ENCODE measurements around the gene ECHDC1. TPM values are rescaled to one million over a fixed set of nuclear protein-coding genes. Genes with fewer than 3 reads are reported as not detected.
"Not testable (repeated sequence)": the region's sequence is repeated elsewhere in the genome, so short reads cannot be mapped to it uniquely, and the experiment has no call there.

ECHDC1 gene
- total RNA-seq, 2 experiments from 2014 or later = 61.7 to 64.1 TPM

GRCh38 chr6:127349980-127350379, 6.6 kb upstream of the ECHDC1 start:
- no peaks in the 10 kb centered on the region for H3K27me3 Mint-ChIP-seq
- no peak for DNase-seq
- H3K9me3 Mint-ChIP-seq = peaks cover 29% of the 10 kb centered on the region
- H3K27ac Mint-ChIP-seq = no peak overlapping the region
- peaks cover 3% of the 10 kb centered on the region for H3K4me1 Mint-ChIP-seq
- no peak overlapping the region for H3K4me3 Mint-ChIP-seq
- peaks cover 44% of the 10 kb centered on the region for H3K36me3 Mint-ChIP-seq

GRCh38 chr6:127348028-127348661, 4.7 kb upstream of the ECHDC1 start:
- DNase-seq = no peak
- no peak overlapping the region for H3K4me3 Mint-ChIP-seq
- H3K27ac Mint-ChIP-seq = no peak overlapping the region

GRCh38 chr6:127347178-127347577, 3.8 kb upstream of the ECHDC1 start:
- no peak overlapping the region for H3K27ac Mint-ChIP-seq
- H3K36me3 Mint-ChIP-seq = peaks cover 39% of the 10 kb centered on the region
- no peaks in the 10 kb centered on the region for H3K27me3 Mint-ChIP-seq
- H3K4me1 Mint-ChIP-seq = peaks cover 3% of the 10 kb centered on the region
- H3K9me3 Mint-ChIP-seq = peaks cover 19% of the 10 kb centered on the region
- H3K4me3 Mint-ChIP-seq = no peak overlapping the region
- no peak for DNase-seq

More at GRCh38 chr6:127348028-127348661, 4.7 kb upstream of the ECHDC1 start:
- no peaks in the 10 kb centered on the region for H3K27me3 Mint-ChIP-seq
- H3K4me1 Mint-ChIP-seq = peaks cover 3% of the 10 kb centered on the region
- peaks cover 24% of the 10 kb centered on the region for H3K9me3 Mint-ChIP-seq
- peaks cover 44% of the 10 kb centered on the region for H3K36me3 Mint-ChIP-seq

- peaks cover 40% of the 10 kb centered on the region for H3K36me3 Mint-ChIP-seq
- H3K4me3 Mint-ChIP-seq = no peak overlapping the region
- no peaks in the 10 kb centered on the region for H3K27me3 Mint-ChIP-seq
- H3K4me1 Mint-ChIP-seq = peaks cover 3% of the 10 kb centered on the region
- H3K9me3 Mint-ChIP-seq = peaks cover 12% of the 10 kb centered on the region
- no peak for DNase-seq
- H3K27ac Mint-ChIP-seq = no peak overlapping the region
Observed at GRCh38 chr6:127345521-127345920, 2.1 kb upstream of the ECHDC1 start.

- H3K27me3 Mint-ChIP-seq = no peaks in the 10 kb centered on the region
- H3K27ac Mint-ChIP-seq = no peak overlapping the region
- peaks cover 31% of the 10 kb centered on the region for H3K36me3 Mint-ChIP-seq
- DNase-seq = no peak
- H3K4me1 Mint-ChIP-seq = peaks cover 14% of the 10 kb centered on the region
- H3K9me3 Mint-ChIP-seq = peaks cover 2% of the 10 kb centered on the region
- no peak overlapping the region for H3K4me3 Mint-ChIP-seq
Observed at GRCh38 chr6:127343809-127344659, 625 bp upstream of the ECHDC1 start.

- DNase-seq = no peak
- Mint-ChIP-seq H3K9me3 (no peaks in the 10 kb centered on the region), H3K4me3 (no peak overlapping the region), H3K36me3 (peaks cover 26% of the 10 kb centered on the region), H3K27me3 (no peaks in the 10 kb centered on the region), H3K27ac (no peak overlapping the region), H3K4me1 (peaks cover 25% of the 10 kb centered on the region)
Observed at GRCh38 chr6:127342296-127342945, 988 bp downstream of the ECHDC1 start.

GRCh38 chr6:127341471-127342202, 1.8 kb downstream of the ECHDC1 start:
- Mint-ChIP-seq H3K4me1 (peaks cover 28% of the 10 kb centered on the region), H3K27me3 (no peaks in the 10 kb centered on the region), H3K36me3 (peaks cover 26% of the 10 kb centered on the region), H3K9me3 (no peaks in the 10 kb centered on the region), H3K27ac (no peak overlapping the region), H3K4me3 (no peak overlapping the region)
- no peak for DNase-seq

GRCh38 chr6:127340171-127340570, 3.2 kb downstream of the ECHDC1 start:
- no peak for DNase-seq
- H3K27me3 Mint-ChIP-seq = no peaks in the 10 kb centered on the region
- H3K27ac Mint-ChIP-seq = no peak overlapping the region
- H3K36me3 Mint-ChIP-seq = peaks cover 20% of the 10 kb centered on the region
- H3K4me3 Mint-ChIP-seq = no peak overlapping the region
- peaks cover 34% of the 10 kb centered on the region for H3K4me1 Mint-ChIP-seq
- no peaks in the 10 kb centered on the region for H3K9me3 Mint-ChIP-seq

- no peaks in the 10 kb centered on the region for H3K27me3 Mint-ChIP-seq
Observed at GRCh38 chr6:127338936-127339335, 4.5 kb downstream of the ECHDC1 start.

GRCh38 chr6:127332383-127332961, 10.9 kb downstream of the ECHDC1 start:
- no peak for DNase-seq
- H3K9me3 Mint-ChIP-seq = no peaks in the 10 kb centered on the region
- no peak overlapping the region for H3K4me3 Mint-ChIP-seq
- no peaks in the 10 kb centered on the region for H3K27me3 Mint-ChIP-seq
- peaks cover 31% of the 10 kb centered on the region for H3K36me3 Mint-ChIP-seq
- peak overlapping the region; percentile 42 for H3K27ac Mint-ChIP-seq
- H3K4me1 Mint-ChIP-seq = peaks cover 35% of the 10 kb centered on the region

More at GRCh38 chr6:127338936-127339335, 4.5 kb downstream of the ECHDC1 start:
- H3K4me3 Mint-ChIP-seq = no peak overlapping the region
- DNase-seq = no peak
- peaks cover 43% of the 10 kb centered on the region for H3K4me1 Mint-ChIP-seq
- no peak overlapping the region for H3K27ac Mint-ChIP-seq
- no peaks in the 10 kb centered on the region for H3K9me3 Mint-ChIP-seq
- peaks cover 28% of the 10 kb centered on the region for H3K36me3 Mint-ChIP-seq

GRCh38 chr6:127331256-127331655, 12.2 kb downstream of the ECHDC1 start:
- Mint-ChIP-seq H3K4me1 (peaks cover 25% of the 10 kb centered on the region), H3K36me3 (peaks cover 29% of the 10 kb centered on the region)
- H3K4me3 Mint-ChIP-seq, DNase-seq, H3K27me3 Mint-ChIP-seq, H3K27ac Mint-ChIP-seq, H3K9me3 Mint-ChIP-seq: not testable (repeated sequence)

GRCh38 chr6:127328043-127328609, 15.3 kb downstream of the ECHDC1 start:
- DNase-seq = no peak
- Mint-ChIP-seq H3K36me3 (peaks cover 26% of the 10 kb centered on the region), H3K27ac (no peak overlapping the region), H3K27me3 (no peaks in the 10 kb centered on the region), H3K4me3 (no peak overlapping the region), H3K4me1 (peaks cover 13% of the 10 kb centered on the region), H3K9me3 (no peaks in the 10 kb centered on the region)

- Mint-ChIP-seq H3K36me3 (peaks cover 20% of the 10 kb centered on the region), H3K4me1 (peaks cover 19% of the 10 kb centered on the region), H3K9me3 (no peaks in the 10 kb centered on the region), H3K4me3 (no peak overlapping the region), H3K27me3 (no peaks in the 10 kb centered on the region), H3K27ac (no peak overlapping the region)
- DNase-seq = no peak
Observed at GRCh38 chr6:127319686-127320085, 23.7 kb downstream of the ECHDC1 start.

GRCh38 chr6:127317388-127318128, 25.9 kb downstream of the ECHDC1 start:
- no peaks in the 10 kb centered on the region for H3K27me3 Mint-ChIP-seq
- H3K27ac Mint-ChIP-seq = no peak overlapping the region
- peaks cover 17% of the 10 kb centered on the region for H3K4me1 Mint-ChIP-seq
- no peaks in the 10 kb centered on the region for H3K9me3 Mint-ChIP-seq
- no peak for DNase-seq
- no peak overlapping the region for H3K4me3 Mint-ChIP-seq
- H3K36me3 Mint-ChIP-seq = peaks cover 24% of the 10 kb centered on the region

All from activated naive CD8-positive, alpha-beta T cell treated with anti-CD3 and anti-CD28 coated beads for 36 hours (primary cell).